Measurements from ENCODE around the gene DHX35.

DNA sequence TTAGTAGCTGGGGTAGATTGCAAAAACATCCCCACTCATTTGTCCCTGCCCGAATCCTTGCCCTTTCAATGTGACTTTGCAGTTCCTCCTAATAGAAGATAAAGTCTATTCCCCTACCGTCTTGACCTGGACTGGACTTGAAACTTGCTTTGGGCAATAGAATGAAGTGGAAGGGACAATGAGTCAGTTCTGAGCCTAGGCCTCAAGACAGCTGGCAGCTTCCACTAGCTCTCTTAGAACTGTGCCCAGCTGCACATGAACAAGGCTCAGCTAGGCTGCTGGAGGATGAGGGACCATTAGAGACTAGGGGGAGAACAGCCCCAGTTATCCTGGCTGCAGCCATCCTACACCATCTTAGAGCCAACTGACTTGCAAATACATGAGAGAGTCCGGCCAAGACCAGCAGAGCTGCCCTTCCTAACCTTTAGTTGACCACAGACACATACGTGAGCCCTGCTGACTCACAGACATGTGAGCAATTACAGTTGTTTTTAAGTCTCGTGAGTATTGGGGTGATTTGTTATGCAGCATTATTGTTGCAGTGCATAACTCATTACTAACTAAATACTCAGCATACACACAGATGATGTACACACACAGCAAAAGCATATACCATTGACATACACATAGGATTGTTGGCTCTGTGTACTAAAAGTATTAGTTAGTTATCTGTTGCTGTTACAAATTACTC, 105.5 kb downstream of the DHX35 start:
- TF ChIP-seq CTCF (conservative IDR thresholded peaks at IDR 0.05) = no peak
- no peak for TF ChIP-seq EZH2 (IDR thresholded peaks at IDR 0.05; ENCODE audit: low read depth)
